Measurements from ENCODE around the gene GRIK1. TPM values are rescaled to one million over a fixed set of nuclear protein-coding genes. Genes with fewer than 3 reads are reported as not detected.
"Not testable (repeated sequence)": the region's sequence is repeated elsewhere in the genome, so short reads cannot be mapped to it uniquely, and the experiment has no call there.

Gene GRIK1
- total RNA-seq, 1 experiment from 2014 or later, result not detected

- Histone ChIP-seq H3F3A (ENCODE audit: insufficient read depth, low read depth) (no peaks in the 10 kb centered on the region), H2AFZ (no peak overlapping the region), H3K9me2 (ENCODE audit: insufficient read depth) (no peaks in the 10 kb centered on the region), H3K4me1 (replicated peaks; ENCODE audit: insufficient read depth) (no peaks in the 10 kb centered on the region), H3K36me3 (ENCODE audit: low read depth) (no peaks in the 10 kb centered on the region), H3K79me2 (ENCODE audit: low read depth) (no peaks in the 10 kb centered on the region), H3K4me3 (no peak overlapping the region), H4K20me1 (ENCODE audit: insufficient read depth) (no peaks in the 10 kb centered on the region), H3K4me2 (no peak overlapping the region), H3K27ac (no peak overlapping the region), H3K27me3 (ENCODE audit: insufficient read depth, low read depth) (no peaks in the 10 kb centered on the region), H3K9me3 (ENCODE audit: insufficient read depth, low read depth) (no peaks in the 10 kb centered on the region)
- BruUV-seq (replicated peaks), result no TSS peak
- CTCF ChIA-PET, result no interaction called here
- DNase-seq, result no peak
- TF ChIP-seq EZH2 (IDR thresholded peaks at IDR 0.05; ENCODE audit: low read depth), result no peak
- TF ChIP-seq CTCF (conservative IDR thresholded peaks at IDR 0.05), result no peak
- intact Hi-C loops (cut with micrococcal nuclease; ENCODE audit: unreplicated experiment), result no loop called here
- POLR2A ChIA-PET (ENCODE audit: unreplicated experiment), result no interaction called here
Measured at GRCh38 chr21:29606613-29607012, 333.2 kb downstream of the GRIK1 start.

- DNase-seq; H3K79me2 ChIP-seq (ENCODE audit: low read depth); intact Hi-C loops (cut with micrococcal nuclease; ENCODE audit: unreplicated experiment); H3K4me2 ChIP-seq; H2AFZ ChIP-seq; H3K4me3 ChIP-seq; H3K9me2 ChIP-seq (ENCODE audit: insufficient read depth); H3K4me1 ChIP-seq (replicated peaks; ENCODE audit: insufficient read depth); H4K20me1 ChIP-seq (ENCODE audit: insufficient read depth); H3F3A ChIP-seq (ENCODE audit: insufficient read depth, low read depth); BruUV-seq (replicated peaks); H3K9me3 ChIP-seq (ENCODE audit: insufficient read depth, low read depth); CTCF ChIA-PET; H3K36me3 ChIP-seq (ENCODE audit: low read depth); POLR2A ChIA-PET (ENCODE audit: unreplicated experiment); H3K27me3 ChIP-seq (ENCODE audit: insufficient read depth, low read depth); H3K27ac ChIP-seq: not testable (repeated sequence)
Measured at GRCh38 chr21:29605219-29605618, 334.6 kb downstream of the GRIK1 start.

GRCh38 chr21:29604076-29604475 is 335.7 kb downstream of the GRIK1 start:
- no peak overlapping the region for H3K4me2 ChIP-seq
- H3K9me2 ChIP-seq (ENCODE audit: insufficient read depth), result no peaks in the 10 kb centered on the region
- no peaks in the 10 kb centered on the region for H3K79me2 ChIP-seq (ENCODE audit: low read depth)
- no peak for DNase-seq
- CTCF ChIA-PET, result no interaction called here
- H3K36me3 ChIP-seq (ENCODE audit: low read depth), result no peaks in the 10 kb centered on the region
- POLR2A ChIA-PET (ENCODE audit: unreplicated experiment), result no interaction called here
- H3K9me3 ChIP-seq (ENCODE audit: insufficient read depth, low read depth), result no peaks in the 10 kb centered on the region
- H2AFZ ChIP-seq, result no peak overlapping the region
- no TSS peak for BruUV-seq (replicated peaks)
- H3K4me1 ChIP-seq (replicated peaks; ENCODE audit: insufficient read depth), result no peaks in the 10 kb centered on the region
- no peaks in the 10 kb centered on the region for H3F3A ChIP-seq (ENCODE audit: insufficient read depth, low read depth)
- H3K27ac ChIP-seq, result no peak overlapping the region
- TF ChIP-seq EZH2 (IDR thresholded peaks at IDR 0.05; ENCODE audit: low read depth) (no peak), CTCF (conservative IDR thresholded peaks at IDR 0.05) (no peak)
- no peaks in the 10 kb centered on the region for H4K20me1 ChIP-seq (ENCODE audit: insufficient read depth)
- intact Hi-C loops (cut with micrococcal nuclease; ENCODE audit: unreplicated experiment), result no loop called here
- H3K27me3 ChIP-seq (ENCODE audit: insufficient read depth, low read depth), result no peaks in the 10 kb centered on the region
- H3K4me3 ChIP-seq, result no peak overlapping the region

- no TSS peak for BruUV-seq (replicated peaks)
- intact Hi-C loops (cut with micrococcal nuclease; ENCODE audit: unreplicated experiment), result no loop called here
- Histone ChIP-seq H3K9me3 (ENCODE audit: insufficient read depth, low read depth) (no peaks in the 10 kb centered on the region), H3F3A (ENCODE audit: insufficient read depth, low read depth) (no peaks in the 10 kb centered on the region), H3K27me3 (ENCODE audit: insufficient read depth, low read depth) (no peaks in the 10 kb centered on the region), H3K4me2 (no peak overlapping the region), H4K20me1 (ENCODE audit: insufficient read depth) (no peaks in the 10 kb centered on the region), H3K36me3 (ENCODE audit: low read depth) (no peaks in the 10 kb centered on the region), H3K79me2 (ENCODE audit: low read depth) (no peaks in the 10 kb centered on the region), H3K4me1 (replicated peaks; ENCODE audit: insufficient read depth) (no peaks in the 10 kb centered on the region), H2AFZ (no peak overlapping the region), H3K4me3 (no peak overlapping the region), H3K27ac (no peak overlapping the region), H3K9me2 (ENCODE audit: insufficient read depth) (no peaks in the 10 kb centered on the region)
- no peak for DNase-seq
- ChIA-PET CTCF (no interaction called here), POLR2A (ENCODE audit: unreplicated experiment) (no interaction called here)
- no peak for TF ChIP-seq EZH2 (IDR thresholded peaks at IDR 0.05; ENCODE audit: low read depth)
- no peak for TF ChIP-seq CTCF (conservative IDR thresholded peaks at IDR 0.05)
Measured at GRCh38 chr21:29601047-29601446, 338.7 kb downstream of the GRIK1 start.

Data from PC-9 (cell line).